HG03439 (cell line): Measurements from ENCODE around the gene PKMYT1.
"Not testable (repeated sequence)": the region's sequence is repeated elsewhere in the genome, so short reads cannot be mapped to it uniquely, and the experiment has no call there.

Experiments used
- ATAC-seq: cut with Tn5 transposase; IDR thresholded peaks from one replicate; pipeline ENCODE4 v1.9.1; 2021; ENCODE audit warnings: mild to moderate bottlenecking, moderate library complexity; ENCODE audit not compliant: unreplicated experiment

PKMYT1 gene

DNA sequence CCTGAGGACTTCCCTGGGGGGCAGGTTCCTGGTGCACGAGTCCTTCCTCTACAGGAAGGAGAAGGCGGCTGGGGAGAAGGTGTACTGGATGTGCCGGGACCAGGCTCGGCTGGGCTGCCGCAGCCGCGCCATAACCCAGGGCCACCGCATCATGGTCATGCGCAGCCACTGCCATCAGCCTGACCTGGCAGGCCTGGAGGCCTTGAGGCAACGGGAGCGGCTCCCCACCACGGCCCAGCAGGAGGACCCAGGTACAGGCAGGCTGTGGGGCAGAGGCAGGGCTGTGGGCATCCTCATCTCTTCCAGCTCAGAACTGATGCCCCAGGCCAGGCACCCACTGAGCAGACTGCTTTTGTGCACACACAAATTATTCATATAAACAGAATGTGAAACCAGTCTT lies 42.0 kb downstream of the PKMYT1 start:
- ATAC-seq, result no peak

- no peak for ATAC-seq
Measured at GRCh38 chr16:2937170-2937569, 43.1 kb downstream of the PKMYT1 start.

GRCh38 chr16:2936436-2937011 lies 43.7 kb downstream of the PKMYT1 start:
- ATAC-seq, result no peak

GRCh38 chr16:2934450-2934849 lies 45.8 kb downstream of the PKMYT1 start:
- ATAC-seq, result no peak

GRCh38 chr16:2933701-2934100 lies 46.5 kb downstream of the PKMYT1 start:
- ATAC-seq, result no peak

GRCh38 chr16:2933136-2933535 lies 47.1 kb downstream of the PKMYT1 start:
- no peak for ATAC-seq

- ATAC-seq, result not testable (repeated sequence)
Measured at GRCh38 chr16:2931231-2931914, 48.9 kb downstream of the PKMYT1 start.

DNA sequence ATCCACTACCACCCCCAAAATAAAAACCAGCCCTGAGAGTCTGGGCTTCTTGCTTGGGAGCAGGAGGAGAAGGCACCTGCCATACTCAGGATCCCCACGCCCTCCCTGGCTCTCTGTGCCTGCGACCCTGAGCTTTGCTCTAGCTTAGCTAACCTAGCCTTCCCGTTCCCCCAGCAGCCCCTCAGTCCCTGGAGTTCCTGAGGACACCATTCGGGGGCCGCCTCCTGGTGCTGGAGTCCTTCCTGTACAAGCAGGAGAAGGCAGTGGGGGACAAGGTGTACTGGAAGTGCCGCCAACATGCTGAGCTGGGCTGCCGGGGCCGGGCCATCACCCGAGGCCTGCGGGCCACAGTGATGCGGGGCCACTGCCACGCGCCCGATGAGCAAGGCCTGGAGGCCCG lies 50.0 kb downstream of the PKMYT1 start:
- ATAC-seq, result no peak

DNA sequence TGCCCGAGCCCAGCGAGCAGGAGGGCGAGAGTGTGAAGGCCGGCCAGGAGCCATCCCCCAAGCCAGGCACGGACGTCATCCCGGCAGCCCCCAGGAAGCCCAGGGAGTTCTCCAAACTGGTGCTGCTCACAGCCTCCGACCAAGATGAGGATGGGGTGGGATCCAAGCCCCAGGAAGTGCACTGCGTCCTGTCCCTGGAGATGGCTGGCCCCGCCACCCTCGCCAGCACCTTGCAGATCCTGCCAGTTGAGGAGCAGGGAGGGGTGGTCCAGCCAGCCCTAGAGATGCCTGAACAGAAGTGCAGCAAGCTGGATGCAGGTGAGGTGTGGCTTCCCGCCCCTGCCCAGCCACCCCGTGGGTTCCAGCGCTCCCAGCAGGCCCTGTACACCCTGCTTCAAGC lies 50.6 kb downstream of the PKMYT1 start:
- no peak for ATAC-seq

GRCh38 chr16:2928796-2929195 lies 51.5 kb downstream of the PKMYT1 start:
- ATAC-seq, result no peak

GRCh38 chr16:2928151-2928550 lies 52.1 kb downstream of the PKMYT1 start:
- not testable (repeated sequence) for ATAC-seq

- peak; percentile 52 for ATAC-seq
Measured at GRCh38 chr16:2927010-2927646, 53.1 kb downstream of the PKMYT1 start.

DNA sequence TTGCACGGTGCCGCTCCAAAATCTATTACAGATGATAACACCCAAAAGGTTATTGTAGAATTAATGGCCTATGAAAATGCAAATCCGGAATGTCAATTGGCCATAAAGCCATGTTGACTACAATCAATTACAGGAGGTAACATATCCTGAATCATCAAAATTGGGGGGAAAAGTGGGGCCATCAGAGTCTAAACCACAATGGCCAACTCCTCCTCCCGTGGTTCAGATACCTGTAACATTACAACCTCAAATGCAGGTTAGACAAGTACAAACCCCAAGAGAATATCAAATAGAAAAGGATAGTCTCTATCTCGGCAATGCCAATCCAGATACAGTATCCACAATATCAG lies 53.6 kb downstream of the PKMYT1 start:
- no peak for ATAC-seq

GRCh38 chr16:2925951-2926649 lies 54.1 kb downstream of the PKMYT1 start:
- no peak for ATAC-seq

- no peak for ATAC-seq
Measured at GRCh38 chr16:2924901-2925755, 55.1 kb downstream of the PKMYT1 start.

GRCh38 chr16:2923481-2923880 lies 56.8 kb downstream of the PKMYT1 start:
- no peak for ATAC-seq
